ENCODE data around the gene MEST. TPM values are rescaled to one million over a fixed set of nuclear protein-coding genes. Genes with fewer than 3 reads are reported as not detected.
"Not testable (repeated sequence)": the region's sequence is repeated elsewhere in the genome, so short reads cannot be mapped to it uniquely, and the experiment has no call there.

MEST gene
- total and polyA plus RNA-seq, 7 donors: 6.0 to 21.6 (median 9.6) TPM

DNA sequence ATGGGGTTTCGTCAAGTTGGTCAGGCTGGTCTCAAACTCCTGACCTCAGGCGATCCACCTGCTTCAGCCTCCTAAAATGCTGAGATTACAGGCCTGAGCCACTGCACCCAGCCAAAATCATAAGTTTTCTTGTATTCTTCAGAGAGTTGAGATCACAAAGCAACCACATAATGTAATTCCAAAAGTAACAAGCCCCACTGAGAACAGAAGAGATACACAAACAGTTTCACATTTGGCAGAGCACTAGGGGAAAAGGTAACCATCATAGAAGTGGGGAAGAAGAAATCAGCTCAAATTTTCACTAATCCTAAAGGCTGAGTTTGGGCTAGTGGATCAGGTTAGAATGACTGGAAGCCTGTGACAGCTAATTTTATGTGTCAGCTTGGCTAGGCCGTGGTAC is 45.6 kb upstream of the MEST start:
- no peak for DNase-seq
- Histone ChIP-seq H3K4me1 (peaks cover 0 to 19% (median 7%) of the 10 kb centered on the region in 4 donors), H3K27me3 (no peaks in the 10 kb centered on the region), H3K9me3 (no peaks in the 10 kb centered on the region), H3K36me3 (no peaks in the 10 kb centered on the region), H3K4me3 (no peak overlapping the region), H3K27ac (no peak overlapping the region)
- intact Hi-C loops (cut with DNase I): no loop called here
- TF ChIP-seq, protein P1, sequence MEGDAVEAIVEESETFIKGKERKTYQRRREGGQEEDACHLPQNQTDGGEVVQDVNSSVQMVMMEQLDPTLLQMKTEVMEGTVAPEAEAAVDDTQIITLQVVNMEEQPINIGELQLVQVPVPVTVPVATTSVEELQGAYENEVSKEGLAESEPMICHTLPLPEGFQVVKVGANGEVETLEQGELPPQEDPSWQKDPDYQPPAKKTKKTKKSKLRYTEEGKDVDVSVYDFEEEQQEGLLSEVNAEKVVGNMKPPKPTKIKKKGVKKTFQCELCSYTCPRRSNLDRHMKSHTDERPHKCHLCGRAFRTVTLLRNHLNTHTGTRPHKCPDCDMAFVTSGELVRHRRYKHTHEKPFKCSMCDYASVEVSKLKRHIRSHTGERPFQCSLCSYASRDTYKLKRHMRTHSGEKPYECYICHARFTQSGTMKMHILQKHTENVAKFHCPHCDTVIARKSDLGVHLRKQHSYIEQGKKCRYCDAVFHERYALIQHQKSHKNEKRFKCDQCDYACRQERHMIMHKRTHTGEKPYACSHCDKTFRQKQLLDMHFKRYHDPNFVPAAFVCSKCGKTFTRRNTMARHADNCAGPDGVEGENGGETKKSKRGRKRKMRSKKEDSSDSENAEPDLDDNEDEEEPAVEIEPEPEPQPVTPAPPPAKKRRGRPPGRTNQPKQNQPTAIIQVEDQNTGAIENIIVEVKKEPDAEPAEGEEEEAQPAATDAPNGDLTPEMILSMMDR (IDR thresholded peaks at IDR 0.05): no peak
- no peak for TF ChIP-seq POLR2A (IDR thresholded peaks at IDR 0.05)
- no peak for TF ChIP-seq EP300 (IDR thresholded peaks at IDR 0.05)
- TF ChIP-seq POLR2AphosphoS5 (IDR thresholded peaks at IDR 0.05): no peak
- 90 to 96% methylated on average over 3 of the region's 3 CpGs for WGBS, 2 donors

GRCh38 chr7:130451344-130451743 is 40.5 kb upstream of the MEST start:
- H3K9me3 ChIP-seq; H3K27me3 ChIP-seq; H3K4me1 ChIP-seq; DNase-seq; H3K27ac ChIP-seq; intact Hi-C loops (cut with DNase I); H3K36me3 ChIP-seq; H3K4me3 ChIP-seq: not testable (repeated sequence)
- 92 to 95% methylated on average over 3 of the region's 3 CpGs for WGBS, 2 donors

DNA sequence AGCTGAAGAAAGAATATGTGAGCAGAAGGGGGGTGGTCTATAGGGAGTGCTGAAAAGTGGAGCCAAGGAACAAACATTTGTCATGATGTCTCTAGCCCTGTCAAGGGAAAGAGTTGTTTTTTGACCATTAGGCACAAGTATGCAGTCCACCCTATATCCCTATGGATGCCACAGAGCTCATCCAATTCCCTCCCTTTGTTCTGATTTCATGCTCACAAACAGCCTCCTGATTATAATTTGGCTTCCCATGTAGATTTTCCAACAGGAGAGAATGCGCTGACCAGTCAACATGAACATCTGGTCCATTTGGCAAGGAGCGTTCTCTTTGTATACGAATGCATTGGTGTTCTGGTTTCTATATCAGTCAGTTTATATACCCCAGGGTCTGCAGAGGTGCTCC is 38.9 kb upstream of the MEST start:
- no peaks in the 10 kb centered on the region for H3K36me3 ChIP-seq
- 80 to 90% methylated on average over 3 of the region's 3 CpGs for WGBS, 2 donors

GRCh38 chr7:130454959-130455358 is 36.9 kb upstream of the MEST start:
- no peaks in the 10 kb centered on the region for H3K4me1 ChIP-seq
- no peak for DNase-seq
- WGBS, 2 donors: 78 to 81% methylated on average over 2 of the region's 2 CpGs

More for the DNA sequence above, 38.9 kb upstream of the MEST start:
- TF ChIP-seq EP300 (IDR thresholded peaks at IDR 0.05): no peak
- TF ChIP-seq POLR2AphosphoS5 (IDR thresholded peaks at IDR 0.05): no peak
- TF ChIP-seq, protein P1 (IDR thresholded peaks at IDR 0.05): no peak
- no peak for TF ChIP-seq POLR2A (IDR thresholded peaks at IDR 0.05)
- no peak overlapping the region for H3K27ac ChIP-seq
- H3K4me3 ChIP-seq: no peak overlapping the region
- no peaks in the 10 kb centered on the region for H3K4me1 ChIP-seq
- DNase-seq: no peak
- H3K9me3 ChIP-seq: no peaks in the 10 kb centered on the region
- H3K27me3 ChIP-seq: no peaks in the 10 kb centered on the region
- intact Hi-C loops (cut with DNase I): no loop called here

GRCh38 chr7:130458257-130458656 is 33.6 kb upstream of the MEST start:
- no peaks in the 10 kb centered on the region for H3K36me3 ChIP-seq
- intact Hi-C loops (cut with DNase I): no loop called here
- WGBS, 2 donors: 43 to 67% methylated on average over 2 of the region's 2 CpGs
- H3K9me3 ChIP-seq: peaks cover 4 to 6% (median 5%) of the 10 kb centered on the region in 4 donors
- DNase-seq: no peak
- TF ChIP-seq POLR2A (IDR thresholded peaks at IDR 0.05) (no peak), POLR2AphosphoS5 (IDR thresholded peaks at IDR 0.05) (no peak), EP300 (IDR thresholded peaks at IDR 0.05) (no peak)
- TF ChIP-seq, protein P1 (IDR thresholded peaks at IDR 0.05): no peak
- H3K27ac ChIP-seq: no peak overlapping the region
- no peak overlapping the region for H3K4me3 ChIP-seq
- no peaks in the 10 kb centered on the region for H3K27me3 ChIP-seq
- H3K4me1 ChIP-seq: no peaks in the 10 kb centered on the region

More at GRCh38 chr7:130454959-130455358, 36.9 kb upstream of the MEST start:
- H3K9me3 ChIP-seq: peaks cover 4 to 6% (median 5%) of the 10 kb centered on the region in 4 donors
- H3K36me3 ChIP-seq: no peaks in the 10 kb centered on the region
- no peaks in the 10 kb centered on the region for H3K27me3 ChIP-seq
- H3K4me3 ChIP-seq: no peak overlapping the region
- TF ChIP-seq POLR2A (IDR thresholded peaks at IDR 0.05): no peak
- no peak for TF ChIP-seq POLR2AphosphoS5 (IDR thresholded peaks at IDR 0.05)
- TF ChIP-seq EP300 (IDR thresholded peaks at IDR 0.05): no peak
- TF ChIP-seq, protein P1 (IDR thresholded peaks at IDR 0.05): no peak
- intact Hi-C loops (cut with DNase I): no loop called here
- H3K27ac ChIP-seq: no peak overlapping the region

Measured in sigmoid colon (tissue), 7 donors.